IMR-90 (cell line): ENCODE data around the gene SYNE3. TPM values are rescaled to one million over a fixed set of nuclear protein-coding genes. Genes with fewer than 3 reads are reported as not detected.

ENCODE experiments used
- ATAC-seq: fragments of 200-7000 bp; cut with Tn5 transposase; 2 replicates; pipeline ENCODE4 v1.9.1; 2020; ENCODE audit warnings: low read depth, mild to moderate bottlenecking, moderate library complexity
- BruUV-seq: library from RNA; stranded (reverse); fragments of 400-500 nt; replicated peaks from 2 replicates; lab custom pipeline; 2021; lab: Mats Ljungman, UMichigan
- CTCF ChIA-PET: fragments of 300-600 bp; formaldehyde crosslinking; extraction: SDS; loops from one replicate; lab custom pipeline; 2021; ENCODE audit warnings: antibody characterized with exemption; lab: Yijun Ruan, JAX
- POLR2A ChIA-PET: fragments of 300-600 bp; sonication (Branson Sonifier 250); formaldehyde crosslinking; loops from one replicate; lab custom pipeline; 2022; ENCODE audit warnings: antibody characterized with exemption; ENCODE audit not compliant: unreplicated experiment; lab: Charles Lee
- DNase-seq: peaks from one replicate; pipeline ENCODE4 v3.0.0; 2013
- H2AFZ ChIP-seq: replicated peaks from 2 replicates; pipeline ENCODE3; 2013; ENCODE audit warnings: low read length, mild to moderate bottlenecking; ENCODE audit not compliant: poor library complexity
- H2AK5ac ChIP-seq: 2 replicates; pipeline ENCODE4 v1.6.1; 2013; ENCODE audit warnings: low read depth, low read length, inconsistent platforms
- H2AK9ac ChIP-seq: replicated peaks from 2 replicates; pipeline ENCODE3; 2013; ENCODE audit warnings: mild to moderate bottlenecking, low read depth, low read length, moderate library complexity; ENCODE audit not compliant: poor library complexity
- H2BK120ac ChIP-seq: 2 replicates; pipeline ENCODE4 v1.6.1; 2013; ENCODE audit warnings: low read depth, low read length, inconsistent platforms
- H2BK15ac ChIP-seq: 3 replicates; pipeline ENCODE4 v1.6.1; 2013; ENCODE audit warnings: low read depth, low read length, inconsistent platforms
- H2BK20ac ChIP-seq: 2 replicates; pipeline ENCODE4 v1.6.1; 2013; ENCODE audit warnings: low read depth, mild to moderate bottlenecking, inconsistent platforms, low read length, moderate library complexity
- H2BK5ac ChIP-seq: 2 replicates; pipeline ENCODE4 v1.6.1; 2013; ENCODE audit warnings: mild to moderate bottlenecking, low read depth, low read length, inconsistent platforms; ENCODE audit not compliant: poor library complexity, severe bottlenecking
- H3K14ac ChIP-seq: replicated peaks from 2 replicates; pipeline ENCODE4 v1.6.1; 2013; ENCODE audit warnings: low read depth, low read length, inconsistent platforms
- H3K18ac ChIP-seq: 2 replicates; pipeline ENCODE4 v1.6.1; 2013; ENCODE audit warnings: low read depth, low read length, control low read depth
- H3K23ac ChIP-seq: 2 replicates; pipeline ENCODE4 v1.6.1; 2013; ENCODE audit warnings: low read depth, low read length, inconsistent platforms
- H3K27ac ChIP-seq: 2 replicates; pipeline ENCODE4 v1.5.1; 2013; ENCODE audit warnings: mild to moderate bottlenecking, control low read depth, low read length; ENCODE audit not compliant: insufficient read depth
- H3K27me3 ChIP-seq: 2 replicates; pipeline ENCODE4 v1.6.1; 2013; ENCODE audit warnings: low read length; ENCODE audit not compliant: control insufficient read depth, insufficient read depth
- H3K36me3 ChIP-seq: 2 replicates; pipeline ENCODE4 v1.6.1; 2013; ENCODE audit warnings: low read length, mixed read lengths; ENCODE audit not compliant: control insufficient read depth, insufficient read depth
- H3K4ac ChIP-seq: 2 replicates; pipeline ENCODE4 v1.6.1; 2013; ENCODE audit warnings: low read depth, low read length, inconsistent platforms
- H3K4me1 ChIP-seq: 2 replicates; pipeline ENCODE4 v1.6.1; 2013; ENCODE audit warnings: low read length, mixed read lengths; ENCODE audit not compliant: control insufficient read depth, insufficient read depth
- H3K4me2 ChIP-seq: 2 replicates; pipeline ENCODE4 v1.6.1; 2013; ENCODE audit warnings: low read depth, mild to moderate bottlenecking, control low read depth, low read length, moderate library complexity
- H3K4me3 ChIP-seq: 2 replicates; pipeline ENCODE4 v1.5.1; 2013; ENCODE audit warnings: low read depth, mild to moderate bottlenecking, control low read depth, low read length, moderate library complexity; ENCODE audit not compliant: insufficient read depth
- H3K56ac ChIP-seq: 2 replicates; pipeline ENCODE4 v1.6.1; 2013; ENCODE audit warnings: low read length, inconsistent platforms; ENCODE audit not compliant: insufficient read depth; ENCODE audit errors: extremely low read depth
- H3K79me1 ChIP-seq, 2 experiments: 2 replicates each; pipeline ENCODE4 v1.6.1; 2013; ENCODE audit warnings: low read length in 2 of 2, inconsistent platforms in 1 of 2, low read depth in 1 of 2
- H3K9ac ChIP-seq: 2 replicates; pipeline ENCODE4 v1.6.1; 2013; ENCODE audit warnings: low read depth, low read length, control low read depth
- H3K9me1 ChIP-seq: 2 replicates; pipeline ENCODE4 v1.6.1; 2013; ENCODE audit warnings: low read length, inconsistent platforms; ENCODE audit not compliant: insufficient read depth
- H3K9me3 ChIP-seq: 2 replicates; pipeline ENCODE4 v1.6.1; 2013; ENCODE audit warnings: low read length; ENCODE audit not compliant: control insufficient read depth, insufficient read depth
- H4K20me1 ChIP-seq: 2 replicates; pipeline ENCODE4 v1.6.1; 2013; ENCODE audit warnings: low read length, inconsistent platforms; ENCODE audit not compliant: insufficient read depth
- H4K5ac ChIP-seq: 2 replicates; pipeline ENCODE4 v1.6.1; 2013; ENCODE audit warnings: mild to moderate bottlenecking, low read depth, low read length, control low read depth
- H4K8ac ChIP-seq, 2 experiments: 2 replicates each; pipeline ENCODE4 v1.6.1; 2013; ENCODE audit warnings: low read depth in 2 of 2, low read length in 2 of 2, control low read depth in 1 of 2, inconsistent platforms in 1 of 2
- H4K91ac ChIP-seq: 2 replicates; pipeline ENCODE4 v1.6.1; 2013; ENCODE audit warnings: low read depth, low read length, inconsistent platforms; ENCODE audit not compliant: insufficient read depth
- CEBPB ChIP-seq: IDR thresholded peaks from 2 replicates; pipeline ENCODE4 v1.6.1; 2012; ENCODE audit warnings: low read depth, low read length, improper control_type of control experiment
- CTCF ChIP-seq: conservative IDR thresholded peaks from 2 replicates; pipeline ENCODE4 v1.5.1; 2012; ENCODE audit warnings: mild to moderate bottlenecking, low read depth, low read length, improper control_type of control experiment
- FOS ChIP-seq: fragments of 150-350 bp; IDR thresholded peaks from 2 replicates; pipeline ENCODE4 v1.6.1; 2016; ENCODE audit warnings: low read depth, low read length
- MAFK ChIP-seq: IDR thresholded peaks from 2 replicates; pipeline ENCODE4 v1.6.1; 2012; ENCODE audit warnings: low read depth, low read length, improper control_type of control experiment
- MAZ ChIP-seq: IDR thresholded peaks from 2 replicates; pipeline ENCODE4 v1.6.1; 2012; ENCODE audit warnings: low read depth, mild to moderate bottlenecking, low read length, improper control_type of control experiment, moderate library complexity, borderline replicate concordance
- MXI1 ChIP-seq: IDR thresholded peaks from 2 replicates; pipeline ENCODE4 v1.6.1; 2012; ENCODE audit warnings: low read depth, mild to moderate bottlenecking, low read length, moderate library complexity, borderline replicate concordance
- NFE2L2 ChIP-seq: fragments of 150-350 bp; IDR thresholded peaks from 2 replicates; pipeline ENCODE4 v1.6.1; 2016; ENCODE audit warnings: low read depth, mild to moderate bottlenecking, low read length
- USF2 ChIP-seq: fragments of 150-350 bp; IDR thresholded peaks from 2 replicates; pipeline ENCODE4 v1.6.1; 2017; ENCODE audit warnings: mild to moderate bottlenecking, antibody characterized with exemption, low read length, low read depth
- WGBS, 2 experiments: methylation state at CpG; one replicate each; pipeline versions ENCODE4 v1.1.5 to v1.1.7; 2013; ENCODE audit warnings: missing lambda C conversion rate in 2 of 2; ENCODE audit not compliant: insufficient read length in 1 of 2; ENCODE audit errors: extremely low coverage in 2 of 2; 5-methylcytosine and 5-hydroxymethylcytosine counted together
- dilution Hi-C: fragments of 300-500 bp; cut with HindIII; formaldehyde crosslinking; loops from one replicate; pipeline ENCODE4 v1.14.3; 2018; ENCODE audit warnings: low sequenced_read_pairs; ENCODE audit not compliant: unreplicated experiment
- in situ Hi-C: fragments of 300-500 bp; cut with MboI; formaldehyde crosslinking; loops from 3 replicates; pipeline ENCODE4 v1.14.3; 2019; ENCODE audit warnings: low sequenced_read_pairs, inconsistent platforms, mixed read lengths
- intact Hi-C: fragments of 100-400 bp; cut with micrococcal nuclease; formaldehyde crosslinking; loops from 2 replicates; pipeline ENCODE4 v1.10.0; 2022
- polyA plus RNA-seq, 3 experiments: library from polyadenylated mRNA; depleted of rRNA; stranded (reverse); fragments of >200 nt; gene quantifications; 2 replicates each; pipeline ENCODE4 v1.2.3, GENCODE V29; 2012; ENCODE audit warnings: low replicate concordance in 1 of 3
- total RNA-seq: library from RNA; depleted of rRNA; stranded (reverse); fragments of >200 nt; gene quantifications from 2 replicates; pipeline ENCODE4 v1.2.3, GENCODE V29; 2012

Gene SYNE3
- total and polyA plus RNA-seq, 2 of the 4 experiments (the other 2 are of a cell fraction) = 2.9 to 5.0 TPM

DNA sequence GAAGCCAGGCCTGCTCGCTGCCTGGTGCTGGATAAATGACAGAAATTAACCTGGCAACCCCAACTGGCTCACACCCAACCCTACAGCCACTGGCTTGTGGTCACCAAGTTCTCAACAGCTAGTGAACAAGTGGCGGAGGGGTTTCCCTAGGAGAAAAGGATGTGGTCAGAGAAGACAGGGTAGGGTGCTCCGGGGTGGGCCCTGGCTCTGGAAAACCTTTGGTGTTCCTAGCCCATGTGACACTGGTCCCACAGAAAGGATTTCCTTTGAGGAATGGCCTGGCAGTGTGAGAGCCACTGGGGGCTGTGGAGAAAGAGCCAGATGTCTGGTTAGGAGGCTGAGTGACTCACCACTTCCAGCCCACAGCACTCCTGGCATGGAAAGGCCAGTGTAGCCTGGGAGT is 8.7 kb downstream of the SYNE3 start:
- peaks cover 24% of the 10 kb centered on the region for H3K4me1 ChIP-seq
- H3K79me1 ChIP-seq = peaks cover 18 to 81% of the 10 kb centered on the region in 2 experiments
- peak overlapping the region; percentile 0 for H2AK9ac ChIP-seq
- H3K4me3 ChIP-seq = no peak overlapping the region
- peak overlapping the region; percentile 73 for H2AK5ac ChIP-seq
- WGBS, 2 experiments = 80% methylated on average over 2 of the region's 3 CpGs; no CpG with 5 or more reads in 1 of the 2 experiments
- no peaks in the 10 kb centered on the region for H3K36me3 ChIP-seq
- H3K9me3 ChIP-seq = no peaks in the 10 kb centered on the region
- H4K91ac ChIP-seq = peak overlapping the region; percentile 10; the same call in 1 of the 2 replicates
- peak overlapping the region; percentile 20; the same call in 1 of the 2 replicates for H3K56ac ChIP-seq
- peak overlapping the region; percentile 52 for H2BK5ac ChIP-seq
- in situ Hi-C loops = loop anchor here (25.0 kb wide), 1 partner anchor 370 kb away; no protein-coding TSS in a partner anchor
- ATAC-seq = peak; percentile 53
- peak overlapping the region; percentile 59 for H3K4ac ChIP-seq
- H4K8ac ChIP-seq = peak overlapping the region in 1 of 2 experiments; percentile 68; a peak in 1 of 4 replicates
- intact Hi-C loops = loop anchor here (1.0 kb wide), 1 partner anchor 12 kb away; no protein-coding TSS in a partner anchor
- no peak overlapping the region for H4K5ac ChIP-seq
- H3K18ac ChIP-seq = peak overlapping the region; percentile 8; the same call in 1 of the 2 replicates
- H2BK20ac ChIP-seq = peak overlapping the region; percentile 35
- peak overlapping the region; percentile 57 for H2BK120ac ChIP-seq
- no TSS peak for BruUV-seq
- no peak overlapping the region for H2AFZ ChIP-seq
- dilution Hi-C loops = no loop called here
- H2BK15ac ChIP-seq = peak overlapping the region; percentile 66; the same call in 1 of the 3 replicates
- no peak overlapping the region; the same call in none of the 2 replicates for H3K14ac ChIP-seq
- no peak overlapping the region for H3K9ac ChIP-seq
- no peaks in the 10 kb centered on the region for H3K27me3 ChIP-seq
- peaks cover 46% of the 10 kb centered on the region for H3K9me1 ChIP-seq
- H3K4me2 ChIP-seq = peak overlapping the region; percentile 10; the same call in 1 of the 2 replicates
- POLR2A ChIA-PET = no interaction called here
- DNase-seq = peak; percentile 75
- TF ChIP-seq MAZ = peak; percentile 72; the same call in 1 of the 2 replicates
- no peak for TF ChIP-seq MAFK
- no peak for TF ChIP-seq NFE2L2
- TF ChIP-seq CEBPB = no peak
- no peak for TF ChIP-seq MXI1
- peak; percentile 62; the same call in 1 of the 2 replicates for TF ChIP-seq FOS
- TF ChIP-seq USF2 = peak; percentile 58; the same call in 1 of the 2 replicates
- no peak for TF ChIP-seq CTCF
- peak overlapping the region; percentile 36; the same call in 1 of the 2 replicates for H3K27ac ChIP-seq
- H3K23ac ChIP-seq = peak overlapping the region; percentile 60; the same call in 1 of the 2 replicates
- CTCF ChIA-PET = no interaction called here
- no peaks in the 10 kb centered on the region; the same call in 1 of the 2 replicates for H4K20me1 ChIP-seq
